Measurements from ENCODE around the gene PHLPP1. TPM values are rescaled to one million over a fixed set of nuclear protein-coding genes. Genes with fewer than 3 reads are reported as not detected.

The PHLPP1 gene
- total and polyA plus RNA-seq, 9 donors = 4.4 to 15.9 (median 12.0) TPM

DNA sequence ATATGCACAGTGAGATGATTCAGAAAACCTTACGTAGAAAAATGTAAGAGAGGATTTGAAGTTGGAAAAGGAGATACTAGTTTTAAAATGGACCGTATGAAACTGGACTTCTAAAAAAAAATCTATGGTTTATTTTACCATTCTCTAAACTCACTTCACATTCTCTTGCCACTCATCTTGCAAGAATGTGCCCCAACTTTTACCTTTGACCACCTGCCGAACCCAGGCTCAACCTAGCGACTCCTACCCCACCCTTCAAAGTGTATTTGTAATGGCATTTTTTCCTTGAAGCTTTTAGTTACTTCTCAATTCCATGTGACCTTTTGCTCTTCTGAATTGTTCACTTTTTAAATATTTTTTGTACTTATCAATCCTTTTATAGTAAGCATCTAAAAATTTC lies 160.8 kb downstream of the PHLPP1 start:
- H3K27me3 ChIP-seq = no peaks in the 10 kb centered on the region
- intact Hi-C loops (cut with DNase I) = loop anchor here in 1 of 4 donors (5.0 kb wide), 1 partner anchor 39 kb away; no protein-coding TSS in a partner anchor
- no peak overlapping the region for H3K27ac ChIP-seq
- H3K4me1 ChIP-seq (ENCODE audit: insufficient read depth) = no peaks in the 10 kb centered on the region
- no peaks in the 10 kb centered on the region for H3K9me3 ChIP-seq
- DNase-seq = no peak
- H3K36me3 ChIP-seq = no peaks in the 10 kb centered on the region
- H3K4me3 ChIP-seq = no peak overlapping the region
- WGBS, 3 donors = 87 to 94% (median 93%) methylated on average over 4 of the region's 4 CpGs
- TF ChIP-seq POLR2A (IDR thresholded peaks at IDR 0.05) = no peak
- TF ChIP-seq, protein P1, sequence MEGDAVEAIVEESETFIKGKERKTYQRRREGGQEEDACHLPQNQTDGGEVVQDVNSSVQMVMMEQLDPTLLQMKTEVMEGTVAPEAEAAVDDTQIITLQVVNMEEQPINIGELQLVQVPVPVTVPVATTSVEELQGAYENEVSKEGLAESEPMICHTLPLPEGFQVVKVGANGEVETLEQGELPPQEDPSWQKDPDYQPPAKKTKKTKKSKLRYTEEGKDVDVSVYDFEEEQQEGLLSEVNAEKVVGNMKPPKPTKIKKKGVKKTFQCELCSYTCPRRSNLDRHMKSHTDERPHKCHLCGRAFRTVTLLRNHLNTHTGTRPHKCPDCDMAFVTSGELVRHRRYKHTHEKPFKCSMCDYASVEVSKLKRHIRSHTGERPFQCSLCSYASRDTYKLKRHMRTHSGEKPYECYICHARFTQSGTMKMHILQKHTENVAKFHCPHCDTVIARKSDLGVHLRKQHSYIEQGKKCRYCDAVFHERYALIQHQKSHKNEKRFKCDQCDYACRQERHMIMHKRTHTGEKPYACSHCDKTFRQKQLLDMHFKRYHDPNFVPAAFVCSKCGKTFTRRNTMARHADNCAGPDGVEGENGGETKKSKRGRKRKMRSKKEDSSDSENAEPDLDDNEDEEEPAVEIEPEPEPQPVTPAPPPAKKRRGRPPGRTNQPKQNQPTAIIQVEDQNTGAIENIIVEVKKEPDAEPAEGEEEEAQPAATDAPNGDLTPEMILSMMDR (IDR thresholded peaks at IDR 0.05) = no peak
- no peak for TF ChIP-seq EP300 (IDR thresholded peaks at IDR 0.05)

DNA sequence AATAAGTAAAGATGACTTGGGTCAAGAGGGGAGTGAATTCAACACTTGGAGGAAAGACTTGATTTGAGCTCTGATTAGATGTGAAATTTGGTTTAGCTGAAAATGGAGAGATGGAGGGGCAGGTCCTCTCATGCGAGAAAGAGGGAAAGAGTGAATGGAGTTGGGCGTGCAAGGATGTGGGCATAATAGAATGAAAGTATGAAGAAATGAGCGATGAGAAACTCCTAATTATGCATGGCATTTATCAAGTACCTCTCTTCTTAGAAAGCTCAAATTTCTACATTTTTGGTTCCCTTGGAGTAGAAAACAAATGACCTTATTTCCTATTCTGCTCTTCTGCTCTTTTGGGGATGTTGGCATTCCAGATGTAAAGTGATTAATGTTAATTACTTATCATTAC lies 161.5 kb downstream of the PHLPP1 start:
- WGBS, 3 donors = 76 to 81% (median 80%) methylated on average over 3 of the region's 3 CpGs
- no peak for DNase-seq
- intact Hi-C loops (cut with DNase I) = loop anchor here in 1 of 4 donors (5.0 kb wide), 1 partner anchor 40 kb away; no protein-coding TSS in a partner anchor

DNA sequence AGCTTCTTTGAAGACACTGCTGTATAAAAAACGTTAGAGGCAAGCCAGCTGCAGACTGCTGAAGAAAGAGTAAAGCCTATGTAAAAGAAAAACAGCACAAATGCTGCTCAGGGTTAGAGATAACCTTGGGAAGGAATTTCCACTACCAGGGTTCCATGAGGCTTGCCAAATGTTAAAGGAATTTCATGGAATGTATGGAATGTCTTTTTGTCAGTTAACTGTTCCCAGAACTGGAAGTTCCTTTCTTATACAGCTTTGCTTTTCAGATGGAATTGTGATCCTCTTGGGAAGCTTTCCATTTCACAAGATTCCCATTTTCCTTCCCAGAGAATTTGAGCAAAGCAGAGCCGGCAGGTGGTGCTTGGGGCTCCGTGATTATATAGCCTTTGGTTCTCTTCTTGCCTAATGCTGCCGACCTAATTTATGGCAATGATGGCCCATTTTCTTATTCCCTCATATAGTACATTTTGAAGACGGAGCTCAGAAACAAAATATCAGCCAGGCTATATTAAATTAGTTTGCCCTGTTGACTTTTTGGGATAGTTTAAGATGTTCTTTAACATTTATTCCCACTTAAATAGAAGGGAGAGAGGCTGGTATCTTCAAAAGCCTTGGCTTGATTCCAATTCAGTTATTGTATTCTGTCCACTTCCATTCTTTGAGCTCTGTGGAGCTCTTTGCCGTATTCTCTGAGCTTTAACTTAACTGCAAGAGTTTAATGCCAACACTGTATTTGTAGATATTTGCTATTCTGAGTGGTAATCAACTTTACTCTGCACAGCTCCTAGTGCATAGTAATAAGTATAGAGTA lies 162.3 kb downstream of the PHLPP1 start:
- Histone ChIP-seq H3K4me1 (ENCODE audit: insufficient read depth) (no peaks in the 10 kb centered on the region), H3K27me3 (no peaks in the 10 kb centered on the region), H3K27ac (no peak overlapping the region), H3K4me3 (no peak overlapping the region), H3K9me3 (no peaks in the 10 kb centered on the region), H3K36me3 (no peaks in the 10 kb centered on the region)
- 10 to 15% (median 12%) methylated on average over 6 of the region's 6 CpGs for WGBS, 3 donors
- TF ChIP-seq, protein P1 (IDR thresholded peaks at IDR 0.05) = no peak
- TF ChIP-seq EP300 (IDR thresholded peaks at IDR 0.05) (no peak), POLR2A (IDR thresholded peaks at IDR 0.05) (no peak)
- no peak for DNase-seq
- intact Hi-C loops (cut with DNase I) = loop anchor here in 1 of 4 donors (5.0 kb wide), 1 partner anchor 40 kb away; no protein-coding TSS in a partner anchor

More for the DNA sequence above, 161.5 kb downstream of the PHLPP1 start:
- H3K27me3 ChIP-seq = no peaks in the 10 kb centered on the region
- H3K36me3 ChIP-seq = no peaks in the 10 kb centered on the region
- no peaks in the 10 kb centered on the region for H3K9me3 ChIP-seq
- no peaks in the 10 kb centered on the region for H3K4me1 ChIP-seq (ENCODE audit: insufficient read depth)
- H3K27ac ChIP-seq = no peak overlapping the region
- TF ChIP-seq POLR2A (IDR thresholded peaks at IDR 0.05) (no peak), EP300 (IDR thresholded peaks at IDR 0.05) (no peak)
- TF ChIP-seq, protein P1 (IDR thresholded peaks at IDR 0.05) = no peak
- H3K4me3 ChIP-seq = no peak overlapping the region

DNA sequence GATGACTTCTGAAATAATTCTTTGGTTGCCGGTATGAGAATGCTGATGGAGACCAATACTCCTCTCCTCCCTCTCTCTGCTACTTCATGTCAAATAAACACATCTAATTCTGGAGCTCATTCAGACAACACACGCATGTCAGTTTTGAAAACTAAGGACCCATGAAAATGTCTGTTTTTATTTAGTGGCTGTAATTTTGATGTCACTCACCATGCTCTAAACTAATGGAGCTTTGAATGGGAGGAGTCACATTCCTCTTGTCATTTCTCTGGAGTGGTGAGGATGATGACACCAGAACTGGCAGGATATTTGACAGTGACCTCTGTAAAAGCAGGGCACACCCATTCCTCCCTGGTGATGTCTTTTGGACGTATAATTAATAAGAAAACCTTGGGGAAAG lies 163.0 kb downstream of the PHLPP1 start:
- Histone ChIP-seq H3K4me1 (ENCODE audit: insufficient read depth) (no peaks in the 10 kb centered on the region), H3K36me3 (no peaks in the 10 kb centered on the region), H3K4me3 (no peak overlapping the region), H3K9me3 (no peaks in the 10 kb centered on the region), H3K27ac (no peak overlapping the region), H3K27me3 (no peaks in the 10 kb centered on the region)
- 73 to 81% (median 73%) methylated on average over 3 of the region's 3 CpGs for WGBS, 3 donors
- intact Hi-C loops (cut with DNase I) = loop anchor here in 1 of 4 donors (5.0 kb wide), 1 partner anchor 41 kb away; no protein-coding TSS in a partner anchor
- TF ChIP-seq POLR2A (IDR thresholded peaks at IDR 0.05) (no peak), EP300 (IDR thresholded peaks at IDR 0.05) (no peak)
- TF ChIP-seq, protein P1 (IDR thresholded peaks at IDR 0.05) = no peak
- no peak for DNase-seq

All from ovary (tissue), 9 donors.